ENCODE measurements around the gene BANF2. TPM values are rescaled to one million over a fixed set of nuclear protein-coding genes. Genes with fewer than 3 reads are reported as not detected.

BANF2 gene
- total and polyA plus RNA-seq, 12 donors, result not detected

GRCh38 chr20:17757496-17757895 lies 57.7 kb downstream of the BANF2 start:
- intact Hi-C loops (cut with DNase I), result loop anchor here in 1 of 10 donors (10.0 kb wide), 1 partner anchor 73 kb away; the partner anchor contains the start of gene RRBP1
- peaks cover 0 to 21% (median 13%) of the 10 kb centered on the region in 11 donors for H3K9me3 ChIP-seq
- H3K4me1 ChIP-seq, result no peaks in the 10 kb centered on the region
- H3K4me3 ChIP-seq, result no peak overlapping the region
- H3K27me3 ChIP-seq, result peaks cover 0 to 4% (median 0%) of the 10 kb centered on the region in 7 donors
- 94 to 96% methylated on average over 2 of the region's 2 CpGs for WGBS, 2 donors
- DNase-seq (no peak), ATAC-seq (no peak)
- no peaks in the 10 kb centered on the region for H3K36me3 ChIP-seq
- TF ChIP-seq CTCF (IDR thresholded peaks at IDR 0.05), result no peak
- H3K27ac ChIP-seq, result no peak overlapping the region

DNA sequence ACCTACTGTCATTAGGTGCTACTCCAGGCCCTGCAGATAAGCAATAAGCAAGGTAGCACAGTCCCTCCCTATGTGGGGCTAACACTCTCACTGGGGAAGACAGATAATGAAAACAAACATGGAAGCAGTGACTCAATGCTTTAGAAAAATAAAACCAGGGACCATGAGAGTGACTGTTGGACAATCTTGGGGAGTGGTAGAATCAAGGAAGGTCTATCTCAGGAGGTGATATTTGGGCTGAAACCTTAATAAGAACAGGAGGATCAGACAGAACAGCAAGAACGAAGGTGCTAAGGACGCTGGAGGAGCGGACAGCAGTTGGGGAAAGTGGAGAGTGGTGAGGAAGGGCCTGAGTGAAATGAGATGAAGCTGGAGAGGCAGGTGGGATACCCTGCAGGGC lies 58.2 kb downstream of the BANF2 start:
- Histone ChIP-seq H3K4me3 (no peak overlapping the region), H3K27ac (no peak overlapping the region), H3K27me3 (peaks cover 0 to 4% (median 0%) of the 10 kb centered on the region in 7 donors), H3K4me1 (no peaks in the 10 kb centered on the region), H3K9me3 (peaks cover 0 to 21% (median 13%) of the 10 kb centered on the region in 11 donors), H3K36me3 (no peaks in the 10 kb centered on the region)
- 94 to 95% methylated on average over 3 of the region's 3 CpGs for WGBS, 2 donors
- no peak for DNase-seq
- ATAC-seq, result no peak
- intact Hi-C loops (cut with DNase I), result loop anchor here in 1 of 10 donors (10.0 kb wide), 1 partner anchor 73 kb away; the partner anchor contains the start of gene RRBP1
- TF ChIP-seq CTCF (IDR thresholded peaks at IDR 0.05), result no peak

- ATAC-seq (no peak), DNase-seq (no peak)
- Histone ChIP-seq H3K4me3 (no peak overlapping the region), H3K4me1 (no peaks in the 10 kb centered on the region), H3K36me3 (no peaks in the 10 kb centered on the region), H3K27me3 (peaks cover 0 to 4% (median 0%) of the 10 kb centered on the region in 7 donors), H3K27ac (no peak overlapping the region), H3K9me3 (peaks cover 0 to 21% (median 13%) of the 10 kb centered on the region in 11 donors)
- WGBS, 2 donors, result 93 to 98% methylated on average over 1 of the region's 1 CpG
- intact Hi-C loops (cut with DNase I), result loop anchor here in 1 of 10 donors (10.0 kb wide), 1 partner anchor 74 kb away; the partner anchor contains the start of gene RRBP1
- no peak for TF ChIP-seq CTCF (IDR thresholded peaks at IDR 0.05)
Observed at GRCh38 chr20:17758512-17758911, 58.7 kb downstream of the BANF2 start.

GRCh38 chr20:17759449-17759848 lies 59.7 kb downstream of the BANF2 start:
- Histone ChIP-seq H3K36me3 (no peaks in the 10 kb centered on the region), H3K27ac (no peak overlapping the region), H3K4me1 (no peaks in the 10 kb centered on the region), H3K4me3 (no peak overlapping the region), H3K27me3 (peaks cover 0 to 3% (median 0%) of the 10 kb centered on the region in 7 donors), H3K9me3 (peaks cover 0 to 21% (median 13%) of the 10 kb centered on the region in 11 donors)
- TF ChIP-seq CTCF (IDR thresholded peaks at IDR 0.05), result no peak
- WGBS, 2 donors, result 21 to 34% methylated on average over 1 of the region's 1 CpG
- intact Hi-C loops (cut with DNase I), result loop anchor here in 1 of 10 donors (10.0 kb wide), 1 partner anchor 75 kb away; the partner anchor contains the start of gene RRBP1
- no peak for DNase-seq
- peak in 7 of 8 donors; percentile 25 to 90 (median 71) for ATAC-seq
